Activated CD8-positive, alpha-beta memory T cell treated with anti-CD3 and anti-CD28 coated beads, Interleukin-2, amount 10 ng/mL, durations not matched to agents 7 days and 5 days (primary cell): ENCODE results near the gene SOCS3. TPM values are rescaled to one million over a fixed set of nuclear protein-coding genes. Genes with fewer than 3 reads are reported as not detected.
"Not testable (repeated sequence)": the region's sequence is repeated elsewhere in the genome, so short reads cannot be mapped to it uniquely, and the experiment has no call there.

ENCODE experiments used
- ATAC-seq: fragments of 150-1000 bp; cut with Tn5 transposase; one replicate; pipeline ENCODE4 v1.10.0; 2021; ENCODE audit warnings: moderate library complexity
- CTCF ChIA-PET: fragments of 350-600 bp; sonication (Branson Sonifier 250); formaldehyde crosslinking; loops from one replicate; lab custom pipeline; 2021; ENCODE audit warnings: antibody characterized with exemption; lab: Charles Lee
- DNase-seq: peaks from one replicate; pipeline ENCODE4 v3.0.0-alpha.2; 2020
- H3K27ac Mint-ChIP-seq: one replicate; pipeline ENCODE4 v1.8.0; 2021; ENCODE audit warnings: mild to moderate bottlenecking, mixed read lengths
- H3K27me3 Mint-ChIP-seq: one replicate; pipeline ENCODE4 v1.8.0; 2021; ENCODE audit warnings: mixed read lengths
- H3K36me3 Mint-ChIP-seq: one replicate; pipeline ENCODE4 v1.8.0; 2021; ENCODE audit warnings: mild to moderate bottlenecking, mixed read lengths
- H3K4me1 Mint-ChIP-seq: one replicate; pipeline ENCODE4 v1.8.0; 2021; ENCODE audit warnings: mixed read lengths
- H3K4me3 Mint-ChIP-seq: one replicate; pipeline ENCODE4 v1.8.0; 2021; ENCODE audit warnings: mild to moderate bottlenecking, moderate library complexity, mixed read lengths
- H3K9me3 Mint-ChIP-seq: one replicate; pipeline ENCODE4 v1.8.0; 2022; ENCODE audit warnings: low read depth, mixed read lengths
- total RNA-seq, 2 experiments: library from RNA; stranded (reverse); gene quantifications; one replicate each; pipeline ENCODE4 v1.2.3, GENCODE V29; 2021

SOCS3 gene
- total RNA-seq, 2 experiments from 2014 or later = 9.9 to 21.3 TPM

DNA sequence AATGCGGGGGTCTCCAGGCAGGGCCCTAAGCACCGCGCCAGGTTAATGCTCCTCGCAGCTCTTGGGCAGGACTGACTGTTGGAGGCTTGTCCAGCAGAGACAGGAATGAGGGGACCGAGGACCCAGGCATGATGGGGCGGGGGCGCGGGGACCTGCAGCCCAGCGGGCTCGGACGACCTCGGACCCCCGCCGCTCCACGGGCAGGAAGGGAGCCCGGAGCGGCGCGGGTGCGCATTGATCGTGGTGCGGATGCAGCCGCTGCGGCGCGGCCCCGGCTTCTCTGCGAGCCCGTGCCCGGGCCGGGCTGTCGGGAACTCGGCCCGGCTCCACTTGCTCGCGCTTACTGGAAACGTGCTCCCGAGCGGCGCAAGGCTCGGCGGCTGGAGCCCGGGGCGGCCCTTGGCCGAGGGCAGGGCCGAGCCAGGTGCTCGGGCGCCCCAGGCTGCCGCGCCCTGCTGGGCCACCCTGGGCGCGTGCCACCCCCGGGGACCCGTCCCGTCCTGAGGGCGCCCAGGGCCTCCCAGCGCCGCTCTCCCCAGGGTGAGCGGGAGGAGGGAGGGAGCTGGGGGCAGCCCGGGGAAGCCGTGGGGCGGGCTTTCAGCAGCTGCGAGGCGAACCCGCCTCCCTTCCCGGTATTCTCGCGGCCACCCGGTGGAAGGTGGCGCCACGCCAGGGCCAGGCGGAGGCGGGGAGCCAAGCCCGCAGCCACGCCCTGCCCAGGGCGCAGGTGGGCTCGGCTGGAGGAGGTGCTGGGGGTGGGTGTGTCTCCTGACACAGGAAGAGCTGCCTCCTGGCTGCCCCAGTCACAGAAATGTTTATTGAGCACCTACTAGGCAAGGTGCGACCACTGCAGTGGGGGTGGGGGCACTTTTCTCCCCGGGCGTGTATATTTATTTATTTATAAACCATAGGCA is 45.9 kb downstream of the SOCS3 start:
- peaks cover 24% of the 10 kb centered on the region for H3K4me1 Mint-ChIP-seq
- CTCF ChIA-PET = interaction anchor here (0.7 to 1.3 kb wide), 3 partner anchors 8 to 78 kb away, joined by 3 to 4 read pairs (median 3); no protein-coding TSS in a partner anchor
- no peaks in the 10 kb centered on the region for H3K36me3 Mint-ChIP-seq
- H3K9me3 Mint-ChIP-seq = no peaks in the 10 kb centered on the region
- peak; percentile 89 for ATAC-seq
- peak overlapping the region; percentile 24 for H3K4me3 Mint-ChIP-seq
- H3K27me3 Mint-ChIP-seq = peaks cover 26% of the 10 kb centered on the region
- peak; percentile 81 for DNase-seq
- H3K27ac Mint-ChIP-seq = no peak overlapping the region

DNA sequence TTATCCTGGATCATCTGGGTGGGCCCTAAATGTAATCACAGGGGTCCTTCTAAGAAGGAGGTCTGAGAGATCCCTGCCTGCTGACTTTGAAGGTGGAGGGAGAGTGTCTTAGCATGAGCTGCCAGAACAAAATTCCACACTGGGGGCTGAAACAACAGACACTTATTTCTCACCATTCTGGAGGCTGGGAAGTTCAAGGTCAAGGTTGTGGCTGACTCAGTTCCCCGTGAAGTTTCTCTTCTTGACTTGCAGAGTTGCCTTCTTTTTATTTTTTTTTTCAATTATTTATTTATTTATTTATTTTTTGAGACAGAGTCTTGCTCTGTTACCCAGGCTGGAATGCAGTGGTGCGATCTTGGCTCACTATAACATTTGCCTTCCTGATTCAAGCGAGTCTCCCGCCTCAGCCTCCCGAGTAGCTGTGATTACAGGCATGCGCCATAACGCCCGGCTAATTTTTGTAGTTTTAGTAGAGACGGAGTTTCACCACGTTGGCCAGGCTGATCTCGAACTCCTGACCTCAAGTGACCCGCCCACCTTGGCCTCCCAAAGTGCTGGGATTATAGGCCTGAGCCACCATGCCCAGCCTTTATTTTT is 50.1 kb downstream of the SOCS3 start:
- ATAC-seq, H3K4me1 Mint-ChIP-seq, H3K36me3 Mint-ChIP-seq, H3K27ac Mint-ChIP-seq, H3K9me3 Mint-ChIP-seq, DNase-seq, H3K4me3 Mint-ChIP-seq: not testable (repeated sequence)
- H3K27me3 Mint-ChIP-seq = peaks cover 26% of the 10 kb centered on the region
- CTCF ChIA-PET = interaction anchor here (1.2 to 1.4 kb wide), 2 partner anchors 34 to 112 kb away, joined by 3 to 4 read pairs; no protein-coding TSS in a partner anchor

DNA sequence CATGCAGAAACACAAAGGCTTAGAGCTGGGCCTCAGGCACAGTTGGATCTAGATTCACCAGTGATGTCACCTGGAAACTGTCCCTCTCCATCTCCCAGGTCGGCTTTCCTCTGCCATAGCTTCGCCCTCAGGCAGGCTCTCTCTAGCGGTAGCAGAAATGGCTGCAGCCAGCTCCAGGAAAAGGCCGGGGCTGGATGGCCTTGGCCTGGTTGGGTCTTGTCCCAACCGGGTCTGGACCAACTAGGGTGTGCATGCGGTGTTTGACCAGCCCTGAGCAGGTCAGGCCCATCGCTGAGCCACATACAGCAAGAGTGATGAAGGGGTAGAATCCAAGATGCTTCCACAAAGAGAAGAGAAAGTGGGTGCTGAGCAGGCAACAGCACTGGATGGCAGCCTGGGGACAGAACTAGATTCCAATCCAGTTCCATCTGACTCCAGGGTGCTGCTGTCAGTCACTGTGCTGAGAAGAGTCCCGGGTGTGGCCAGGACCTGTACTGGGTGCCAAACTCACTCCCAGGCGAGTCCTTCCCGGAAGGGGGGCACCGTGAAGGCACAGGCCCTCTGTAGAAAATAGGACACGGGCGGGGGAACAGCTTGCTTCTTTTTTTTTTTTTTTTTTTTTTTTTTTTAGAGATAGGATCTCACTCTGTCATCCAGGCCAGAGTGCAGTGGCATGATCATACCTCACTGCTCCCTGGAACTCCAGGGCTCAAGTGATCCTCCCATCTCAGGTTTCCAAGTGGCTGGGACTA is 51.8 kb downstream of the SOCS3 start:
- Mint-ChIP-seq H3K4me3 (no peak overlapping the region), H3K4me1 (no peaks in the 10 kb centered on the region), H3K9me3 (peaks cover 3% of the 10 kb centered on the region), H3K36me3 (peaks cover 4% of the 10 kb centered on the region), H3K27me3 (peaks cover 20% of the 10 kb centered on the region), H3K27ac (no peak overlapping the region)
- CTCF ChIA-PET = interaction anchor here (0.7 kb wide), 1 partner anchor 123 kb away, joined by 3 read pairs; no protein-coding TSS in a partner anchor
- ATAC-seq (no peak), DNase-seq (no peak)

DNA sequence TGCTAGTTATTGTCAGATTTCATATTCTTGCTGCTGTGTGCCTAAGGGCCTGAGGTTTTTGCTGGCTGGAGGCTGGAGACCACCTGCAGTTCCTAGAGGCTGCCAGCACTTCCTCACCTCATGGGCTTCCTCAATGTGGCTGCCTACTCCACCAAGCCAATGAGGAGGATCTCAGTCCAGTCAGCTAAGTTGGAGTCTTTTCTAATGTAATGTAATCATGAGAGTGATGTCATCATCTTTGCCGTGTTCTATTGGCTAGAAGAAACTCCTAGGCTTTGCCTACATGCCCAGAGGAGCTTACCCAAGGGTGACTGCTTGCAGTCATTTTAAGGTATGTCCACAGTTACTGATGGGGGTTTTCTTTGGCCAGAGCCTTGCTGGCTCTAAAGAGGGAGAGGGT is 53.0 kb downstream of the SOCS3 start:
- Mint-ChIP-seq H3K27me3 (peaks cover 9% of the 10 kb centered on the region), H3K36me3 (peaks cover 4% of the 10 kb centered on the region), H3K4me1 (no peaks in the 10 kb centered on the region), H3K27ac (no peak overlapping the region), H3K4me3 (no peak overlapping the region), H3K9me3 (peaks cover 3% of the 10 kb centered on the region)
- CTCF ChIA-PET = no interaction called here
- DNase-seq = no peak
- no peak for ATAC-seq

Other genes starting within 250 kb of the SOCS3 start
- gene TMC6, start 231.3 kb downstream of the SOCS3 start, total RNA-seq = 100 to 1,000 TPM; 347 to 431 TPM
- gene TMC8, start 229.3 kb downstream of the SOCS3 start, total RNA-seq = 100 to 1,000 TPM; 251 to 292 TPM
- not detected for gene C17orf99, start 213.7 kb downstream of the SOCS3 start, total RNA-seq
- 10 to 100 TPM; 41.2 to 80.3 TPM for gene SYNGR2, start 191.5 kb downstream of the SOCS3 start, total RNA-seq
- gene TK1, start 173.0 kb downstream of the SOCS3 start, total RNA-seq = 100 to 1,000 TPM; 145 to 164 TPM
- gene AFMID, start 172.7 kb downstream of the SOCS3 start, total RNA-seq = 10 to 100 TPM; 17.1 to 24.2 TPM
- gene BIRC5, start 145.8 kb downstream of the SOCS3 start, total RNA-seq = 10 to 100 TPM; 87.7 to 93.0 TPM
- gene TMEM235, start 128.4 kb downstream of the SOCS3 start, total RNA-seq = not detected
- 10 to 100 TPM; 52.2 to 70.2 TPM for gene PGS1, start 18.6 kb upstream of the SOCS3 start, total RNA-seq
- under 1 TPM in 1 of 2 experiments, not detected in 1; 0.26 TPM for gene DNAH17, start 217.3 kb upstream of the SOCS3 start, total RNA-seq